NCI-H128 (cell line): Measurements from ENCODE around the gene DCDC2.
A peak's percentile ranks its signal among the peaks of the same experiment; 100 is the strongest.
"Not testable (repeated sequence)": the region's sequence is repeated elsewhere in the genome, so short reads cannot be mapped to it uniquely, and the experiment has no call there.

Experiments
- DNase-seq: peaks from one replicate; lab custom pipeline; 2025; ENCODE audit not compliant: unreplicated experiment; lab: John Stamatoyannopoulos, UW

The DCDC2 gene

GRCh38 chr6:24357336-24358218 is at the start of gene DCDC2:
DCDC2 (minus strand) TSS chr6:24358059; CDS start chr6:24357750, 309 bp downstream.
- DNase-seq = no peak

- DNase-seq = no peak
Measured at GRCh38 chr6:24405262-24405661, 47.4 kb upstream of the DCDC2 start.

GRCh38 chr6:24403501-24403824 is 45.6 kb upstream of the DCDC2 start:
- DNase-seq = no peak

GRCh38 chr6:24402697-24403500 is 45.0 kb upstream of the DCDC2 start, which contains the start of gene MRS2:
MRS2 (plus strand) TSS chr6:24402936; CDS start chr6:24403047, 111 bp downstream.
- DNase-seq = peak; percentile 60

- DNase-seq = no peak
Measured at GRCh38 chr6:24401458-24401857, 43.6 kb upstream of the DCDC2 start.

GRCh38 chr6:24400045-24401039 is 42.5 kb upstream of the DCDC2 start:
- DNase-seq = not testable (repeated sequence)

GRCh38 chr6:24397631-24398030 is 39.8 kb upstream of the DCDC2 start:
- DNase-seq = no peak

- no peak for DNase-seq
Measured at GRCh38 chr6:24396824-24397223, 39.0 kb upstream of the DCDC2 start.

- DNase-seq = no peak
Measured at GRCh38 chr6:24394780-24395437, 37.0 kb upstream of the DCDC2 start.

- no peak for DNase-seq
Measured at GRCh38 chr6:24394061-24394779, 36.4 kb upstream of the DCDC2 start.

GRCh38 chr6:24391756-24392405 is 34.0 kb upstream of the DCDC2 start:
- no peak for DNase-seq

- DNase-seq = no peak
Measured at GRCh38 chr6:24391208-24391607, 33.3 kb upstream of the DCDC2 start.

GRCh38 chr6:24387818-24388217 is 30.0 kb upstream of the DCDC2 start:
- no peak for DNase-seq

- no peak for DNase-seq
Measured at GRCh38 chr6:24385536-24386269, 27.8 kb upstream of the DCDC2 start.

GRCh38 chr6:24384369-24385130 is 26.7 kb upstream of the DCDC2 start:
- DNase-seq = not testable (repeated sequence)

GRCh38 chr6:24382891-24383494 is 25.1 kb upstream of the DCDC2 start:
- DNase-seq = not testable (repeated sequence)

GRCh38 chr6:24382220-24382540 is 24.3 kb upstream of the DCDC2 start:
- DNase-seq = no peak
